GM11168 (cell line): ENCODE results near the gene TXNDC12.
"Not testable (repeated sequence)": the region's sequence is repeated elsewhere in the genome, so short reads cannot be mapped to it uniquely, and the experiment has no call there.

Experiments used
- in situ Hi-C: fragments of 300-500 bp; cut with MboI; formaldehyde crosslinking; loops from one replicate; pipeline ENCODE4 v1.12.0; 2022; ENCODE audit warnings: low sequenced_read_pairs; ENCODE audit not compliant: unreplicated experiment

TXNDC12 gene

DNA sequence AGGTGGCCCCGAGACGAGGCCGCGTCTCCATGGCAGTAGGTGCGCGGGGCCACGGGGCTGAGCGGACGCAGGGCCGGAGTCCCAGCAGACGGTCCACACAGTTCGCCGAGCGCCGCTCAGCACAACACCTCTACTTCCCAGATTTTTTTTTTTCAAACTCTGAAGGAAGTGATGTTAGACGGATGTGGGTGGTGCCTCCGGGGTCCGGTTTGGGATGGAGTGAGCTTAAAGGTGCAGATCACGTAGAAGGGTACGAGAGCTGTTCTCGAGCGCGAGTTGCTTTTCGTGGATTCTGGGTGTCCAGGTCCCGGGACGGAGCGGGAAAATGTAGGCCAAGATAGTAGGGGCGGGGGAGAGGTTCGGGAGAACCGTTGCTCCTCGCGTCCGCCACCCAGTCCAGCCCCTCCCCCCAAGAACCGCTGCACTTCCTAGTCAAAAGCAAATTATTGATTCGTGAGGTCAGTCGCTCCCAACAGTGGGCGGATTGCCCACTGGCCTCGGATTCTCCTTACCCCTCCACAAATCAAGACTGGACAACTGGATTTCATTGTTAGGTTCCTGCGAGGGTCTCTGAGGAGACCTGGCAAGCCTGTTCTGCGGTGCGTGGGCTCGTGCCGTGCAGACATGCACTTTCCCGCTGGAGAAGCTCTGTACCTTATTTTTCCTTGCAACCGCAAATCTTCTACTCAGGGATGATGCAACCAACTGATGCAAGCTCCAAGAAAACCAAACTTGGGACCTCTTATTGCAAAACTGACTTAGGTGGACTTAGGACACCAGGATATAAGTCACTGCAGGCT is at the start of gene TXNDC12:
Gene TXNDC12 (minus strand): TSS at position 126 of the 800 bp plus-strand sequence. CDS start 95 bp downstream, at position 31.
- in situ Hi-C loops: no loop called here

DNA sequence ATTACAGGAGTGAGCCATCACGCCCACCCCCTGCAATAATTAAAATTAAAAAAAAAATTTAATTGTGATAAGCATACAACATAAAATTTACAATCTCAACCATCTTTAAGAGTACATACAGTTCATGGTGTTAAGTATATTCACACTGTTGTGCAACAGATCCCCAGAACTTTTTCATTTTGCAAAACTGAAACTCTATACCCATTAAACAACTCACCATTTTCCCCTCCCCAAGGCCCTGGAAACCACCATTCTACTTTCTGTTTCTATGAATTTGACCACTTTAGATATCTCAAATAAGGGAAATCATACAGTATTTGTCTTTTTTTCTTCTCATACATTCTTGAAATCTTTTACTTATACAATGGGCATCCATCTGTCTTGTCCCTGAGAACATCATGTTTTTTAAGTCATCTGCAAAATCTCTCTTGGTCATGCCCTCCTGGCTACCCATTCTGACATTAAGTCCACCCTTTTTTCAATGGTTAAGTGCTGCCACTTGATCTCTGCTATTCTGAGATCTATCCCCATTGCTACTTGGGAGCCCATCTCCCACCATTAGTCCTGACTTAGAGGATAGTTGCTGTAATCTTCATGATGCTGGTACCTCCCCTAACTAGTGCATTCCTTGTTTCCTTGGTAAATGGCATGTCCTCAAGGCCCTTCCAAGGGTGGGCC is 47.5 kb upstream of the TXNDC12 start:
- in situ Hi-C loops: no loop called here

DNA sequence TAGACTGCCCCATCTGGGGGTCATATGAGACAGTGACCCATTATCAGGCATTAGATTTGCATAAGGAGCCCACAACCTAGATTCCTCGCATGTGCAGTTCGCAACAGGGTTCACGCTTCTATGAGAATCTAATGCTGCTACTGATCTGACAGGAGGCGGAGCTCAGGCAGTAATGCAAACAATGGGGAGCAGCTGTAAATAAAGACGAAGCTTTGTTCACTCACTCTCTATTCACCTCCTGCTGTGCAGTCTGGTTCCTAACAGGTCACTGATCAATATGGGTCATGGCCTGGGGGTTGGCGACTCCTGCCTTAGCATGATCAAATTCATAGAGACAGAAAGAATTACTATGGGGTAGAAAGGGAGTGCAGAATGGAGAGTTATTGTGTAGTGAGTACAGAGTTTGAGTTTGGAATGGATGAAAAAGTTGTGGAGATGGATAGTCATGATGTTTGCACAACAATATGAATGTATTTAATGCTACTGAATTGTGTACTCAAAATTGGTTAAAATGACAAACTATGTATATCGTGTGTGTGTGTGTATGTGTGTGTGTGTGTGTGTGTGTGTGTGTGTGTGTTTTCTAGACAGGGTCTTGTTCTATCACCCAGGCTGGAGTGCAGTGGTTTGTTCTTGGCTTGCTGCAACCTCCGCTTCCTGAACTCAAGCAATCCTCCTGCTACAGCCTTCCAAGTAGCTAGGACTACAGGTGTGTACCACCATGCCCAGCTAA is 43.3 kb upstream of the TXNDC12 start:
- in situ Hi-C loops: no loop called here

DNA sequence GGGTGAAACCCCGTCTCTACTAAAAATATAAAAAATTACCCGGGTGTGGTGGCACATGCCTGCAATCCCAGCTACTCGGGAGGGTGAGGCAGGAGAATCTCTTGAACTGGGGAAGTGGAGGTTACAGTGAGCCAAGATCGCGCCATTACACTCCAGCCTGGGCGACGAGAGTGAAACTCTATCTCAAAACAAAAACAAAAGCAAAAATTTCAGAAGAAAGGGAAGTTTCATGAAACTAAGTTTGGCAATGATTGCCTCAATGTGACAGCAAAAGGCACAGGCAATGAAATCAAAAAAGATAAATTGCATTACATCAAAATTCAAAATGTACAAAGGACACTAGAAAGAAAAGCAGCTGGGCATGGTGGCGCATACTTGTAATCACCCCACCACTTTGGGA is 41.2 kb upstream of the TXNDC12 start:
- in situ Hi-C loops: no loop called here

DNA sequence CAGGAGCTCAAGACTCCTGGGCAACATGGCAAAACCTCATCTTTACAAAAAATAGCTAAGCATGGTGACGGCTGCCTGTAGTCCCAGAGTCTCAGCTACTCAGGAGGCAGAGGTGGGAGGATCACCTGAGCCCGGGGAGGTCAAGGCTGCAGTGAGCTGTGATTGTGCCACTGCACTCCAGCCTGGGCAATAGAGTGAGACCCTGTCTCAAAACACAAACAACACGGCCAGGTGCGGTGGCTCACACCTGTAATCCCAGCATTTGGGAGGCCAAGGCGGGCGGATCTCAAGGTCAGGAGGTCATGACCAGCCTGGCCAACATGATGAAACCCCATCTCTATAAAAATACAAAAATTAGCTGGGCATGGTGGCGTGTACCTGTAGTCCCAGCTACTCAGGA is 39.3 kb upstream of the TXNDC12 start:
- in situ Hi-C loops: not testable (repeated sequence)

DNA sequence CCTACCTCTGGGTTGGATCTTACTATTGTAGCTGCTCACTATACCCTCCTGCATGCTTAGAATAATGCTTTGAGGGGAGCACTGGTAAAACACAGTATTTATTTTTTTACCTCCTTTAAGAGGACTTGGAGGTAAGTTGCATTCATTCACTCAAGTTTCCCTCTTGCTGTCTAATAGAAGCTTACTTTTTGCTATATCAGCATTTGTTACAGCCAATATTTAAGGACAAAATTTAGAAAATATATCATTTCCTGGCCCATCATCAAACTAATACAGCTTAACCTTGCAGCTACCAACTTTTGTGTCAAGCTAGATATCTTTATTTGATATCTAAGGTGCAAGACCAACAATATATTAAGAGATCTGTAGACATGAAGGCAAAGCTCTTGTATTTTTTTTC is 32.9 kb upstream of the TXNDC12 start:
- in situ Hi-C loops: not testable (repeated sequence)

DNA sequence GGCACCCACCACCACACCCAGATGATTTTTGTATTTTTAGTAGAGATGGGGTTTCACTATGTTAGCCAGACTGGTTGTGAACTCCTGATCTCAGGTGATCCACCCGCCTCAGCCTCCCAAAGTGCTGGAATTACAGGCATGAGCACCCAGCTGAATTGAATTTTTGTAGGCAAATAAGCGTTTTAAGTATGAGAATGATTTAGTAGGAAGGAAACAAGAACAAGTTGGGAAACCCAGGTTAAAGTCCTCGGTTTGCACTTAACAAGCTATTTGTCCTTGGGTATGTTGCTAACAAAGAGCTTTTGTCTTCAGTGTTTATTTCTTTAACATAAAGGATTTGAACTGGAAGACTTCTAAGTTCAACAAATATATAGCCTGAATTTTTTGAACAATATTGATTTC is 25.0 kb upstream of the TXNDC12 start:
- in situ Hi-C loops: no loop called here

DNA sequence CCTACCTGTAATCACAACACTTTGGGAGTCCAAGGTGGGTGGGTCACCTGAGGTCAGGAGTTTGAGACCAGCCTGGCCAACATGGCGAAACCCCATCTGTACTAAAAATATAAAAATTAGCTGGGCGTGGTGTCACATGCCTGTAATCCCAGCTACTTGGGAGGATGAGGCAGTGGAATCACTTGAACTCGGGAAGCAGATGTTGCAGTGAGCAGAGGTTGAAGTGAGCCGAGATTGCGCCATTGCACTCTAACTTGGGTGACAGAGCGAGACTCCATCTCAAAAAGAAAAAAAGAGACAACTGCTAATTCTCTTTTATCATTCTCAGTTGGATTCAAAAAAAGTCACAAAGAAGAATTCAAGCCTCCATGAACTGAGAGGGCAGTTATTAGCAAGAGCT is 22.3 kb upstream of the TXNDC12 start:
- in situ Hi-C loops: not testable (repeated sequence)

DNA sequence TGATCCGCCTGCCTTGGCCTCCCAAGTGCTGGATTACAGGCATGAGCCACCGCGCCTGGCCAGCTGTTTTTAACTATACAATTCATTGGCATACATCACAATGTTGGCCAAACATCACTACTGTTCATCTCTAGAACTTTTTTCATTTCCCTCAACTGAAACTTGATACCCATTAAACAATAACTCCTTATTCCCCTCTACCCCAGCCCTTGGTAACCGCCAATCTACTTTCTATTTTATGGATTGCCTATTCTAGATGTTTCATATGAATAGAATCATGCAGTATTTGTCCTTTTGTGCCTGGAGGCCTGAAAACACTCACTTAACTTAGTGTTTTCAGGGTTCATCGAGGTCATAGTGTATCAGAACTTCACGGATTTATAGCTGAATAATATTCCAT is 17.3 kb upstream of the TXNDC12 start:
- in situ Hi-C loops: no loop called here

DNA sequence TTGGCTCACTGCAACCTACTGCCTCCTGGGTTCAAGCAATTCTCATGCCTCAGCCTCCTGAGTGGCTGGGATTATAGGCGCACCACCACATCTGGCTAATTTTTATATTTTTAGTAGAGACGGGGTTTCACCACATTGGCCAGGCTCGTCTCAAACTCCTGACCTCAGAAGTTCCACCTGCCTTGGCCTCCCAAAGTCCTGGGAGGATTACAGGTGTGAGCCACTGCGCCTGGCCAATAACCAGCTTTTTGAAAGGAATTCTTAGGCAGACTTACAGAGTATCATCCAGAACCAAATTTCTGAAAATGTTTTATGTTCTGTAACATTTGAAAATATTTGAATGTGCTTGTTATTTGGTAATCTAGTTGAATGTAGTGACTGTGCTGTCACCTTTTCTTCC is 15.7 kb upstream of the TXNDC12 start:
- in situ Hi-C loops: no loop called here

DNA sequence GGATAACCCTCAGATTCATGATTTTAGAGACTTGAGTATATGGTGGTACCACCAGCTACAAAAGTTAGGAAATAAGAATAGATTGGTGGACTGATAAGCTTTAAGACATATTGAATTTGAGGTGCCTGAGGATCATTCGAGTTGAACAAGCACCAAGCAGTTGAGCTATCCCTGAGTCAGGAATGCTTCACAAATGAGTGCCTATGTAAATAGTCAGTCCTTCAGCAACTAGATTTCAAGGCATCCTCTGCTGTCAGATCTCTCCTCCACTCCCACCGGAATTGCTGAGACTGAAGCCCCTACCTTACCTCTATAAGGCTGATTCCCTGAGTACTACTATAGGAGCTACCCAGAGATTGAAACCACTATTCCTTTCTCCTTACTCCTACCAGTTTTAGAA is 8.2 kb upstream of the TXNDC12 start:
- in situ Hi-C loops: no loop called here

DNA sequence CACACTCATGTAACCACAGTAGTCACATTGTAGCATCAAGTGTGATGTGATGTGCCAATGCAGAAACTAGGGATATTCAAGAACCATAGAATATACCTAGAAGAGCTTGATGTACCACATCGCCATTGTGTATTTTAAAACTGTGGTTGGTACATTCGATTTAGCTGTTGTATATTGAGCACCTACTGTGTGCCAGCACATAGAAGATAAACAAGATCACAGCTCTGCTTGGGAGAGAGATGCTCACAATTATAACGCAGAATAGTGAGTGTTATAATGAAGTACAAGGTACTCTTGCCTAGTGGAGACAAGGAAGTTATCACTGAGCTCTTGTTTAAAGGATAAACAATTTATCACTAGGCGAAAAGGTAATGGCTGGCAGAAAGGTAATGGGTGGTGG is 5.8 kb upstream of the TXNDC12 start:
- in situ Hi-C loops: no loop called here

DNA sequence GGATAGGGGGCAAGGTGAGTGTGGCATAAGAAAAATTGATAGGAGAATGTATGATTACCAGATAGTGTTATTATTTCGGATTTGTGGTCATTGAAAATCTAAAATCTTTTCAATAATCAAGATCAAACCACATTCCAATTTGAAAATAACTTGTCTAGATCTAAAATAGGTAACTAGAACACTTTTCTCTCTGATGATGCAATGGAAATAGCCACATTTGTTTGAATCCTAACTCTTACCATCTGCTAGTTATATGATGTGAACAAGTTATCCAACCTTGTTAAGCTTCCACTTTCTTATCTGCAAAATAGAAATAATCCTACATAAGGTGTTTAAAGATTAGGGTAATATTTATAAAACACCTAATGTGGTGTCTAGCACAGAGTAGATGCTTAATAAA is 4.9 kb upstream of the TXNDC12 start:
- in situ Hi-C loops: no loop called here

DNA sequence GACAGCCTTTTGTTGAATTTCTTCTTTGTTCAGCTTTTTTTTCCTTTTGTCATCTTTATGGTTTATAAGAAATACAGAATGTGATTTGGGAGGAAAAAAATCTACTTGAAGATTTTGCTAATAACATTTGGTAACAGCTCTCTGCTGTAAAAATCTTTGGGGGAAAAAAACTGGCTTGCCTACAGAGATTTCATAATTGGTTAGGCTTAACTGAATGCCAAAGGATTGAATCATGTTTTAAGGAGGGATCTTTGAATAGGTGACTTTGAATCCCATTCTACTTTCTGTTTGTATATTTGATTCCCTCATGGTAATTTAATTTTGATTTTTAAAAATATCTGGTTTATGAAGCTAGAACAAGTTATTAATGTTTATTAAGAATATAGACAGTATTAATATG is 4.3 kb upstream of the TXNDC12 start:
- in situ Hi-C loops: no loop called here

DNA sequence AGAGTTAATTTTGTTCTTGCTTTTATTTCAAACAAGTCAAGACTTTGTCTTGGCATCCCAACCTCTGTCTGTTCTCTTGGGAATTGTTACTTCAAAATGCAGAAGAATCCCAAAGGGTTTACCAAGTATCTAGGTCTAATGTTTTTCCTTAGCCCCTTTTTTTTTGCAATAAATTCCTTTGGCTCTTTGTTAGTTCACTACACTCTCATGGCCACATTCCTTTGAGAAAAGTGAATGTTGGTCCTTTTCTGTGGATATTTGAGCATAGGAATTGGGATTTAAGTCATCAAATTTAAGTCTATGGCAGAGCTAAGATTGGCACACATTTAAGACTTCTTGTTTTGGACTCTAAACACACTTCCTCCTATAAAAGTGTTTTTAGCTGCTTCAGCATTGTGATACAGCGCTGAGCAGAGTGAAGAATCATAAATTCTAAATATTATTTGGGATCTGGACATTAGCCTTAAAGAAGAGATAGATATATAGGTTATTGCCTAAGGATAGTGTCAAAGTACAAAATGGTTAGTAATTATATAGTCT is 3.0 kb upstream of the TXNDC12 start:
- in situ Hi-C loops: no loop called here

DNA sequence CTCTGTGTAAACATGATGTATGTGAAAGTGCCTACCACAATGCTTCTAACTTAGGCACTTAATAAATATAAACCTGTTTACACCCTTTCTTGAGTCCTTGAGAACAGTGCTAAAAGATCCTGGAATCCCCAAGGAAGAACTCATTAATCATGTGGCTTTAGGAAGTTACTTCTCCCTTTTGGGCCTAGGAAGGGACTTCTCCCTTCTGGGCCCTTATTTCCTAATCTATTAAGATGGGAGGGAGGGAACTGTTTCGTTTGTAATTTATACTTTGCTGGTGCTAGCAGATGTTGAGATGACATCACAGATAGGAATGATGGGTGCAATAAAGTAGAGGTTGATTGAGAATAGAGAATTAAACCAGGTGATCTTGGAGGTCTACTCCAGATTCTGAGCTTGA is 2.3 kb upstream of the TXNDC12 start:
- in situ Hi-C loops: no loop called here

DNA sequence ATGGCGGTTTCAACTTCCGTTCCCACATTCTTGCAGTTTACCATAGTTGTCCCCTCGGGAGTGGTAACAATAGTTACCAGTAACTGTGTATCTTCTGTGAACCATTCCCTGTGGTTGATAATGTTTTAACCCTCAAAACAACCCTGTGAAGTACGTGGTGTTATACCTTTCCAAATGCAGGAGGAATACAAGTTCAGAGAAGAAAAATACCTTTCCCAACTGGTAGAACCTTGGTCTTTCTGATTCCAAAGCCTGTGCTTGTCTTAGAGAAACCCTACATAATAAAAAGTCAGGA is 1.9 kb upstream of the TXNDC12 start:
- in situ Hi-C loops: no loop called here

DNA sequence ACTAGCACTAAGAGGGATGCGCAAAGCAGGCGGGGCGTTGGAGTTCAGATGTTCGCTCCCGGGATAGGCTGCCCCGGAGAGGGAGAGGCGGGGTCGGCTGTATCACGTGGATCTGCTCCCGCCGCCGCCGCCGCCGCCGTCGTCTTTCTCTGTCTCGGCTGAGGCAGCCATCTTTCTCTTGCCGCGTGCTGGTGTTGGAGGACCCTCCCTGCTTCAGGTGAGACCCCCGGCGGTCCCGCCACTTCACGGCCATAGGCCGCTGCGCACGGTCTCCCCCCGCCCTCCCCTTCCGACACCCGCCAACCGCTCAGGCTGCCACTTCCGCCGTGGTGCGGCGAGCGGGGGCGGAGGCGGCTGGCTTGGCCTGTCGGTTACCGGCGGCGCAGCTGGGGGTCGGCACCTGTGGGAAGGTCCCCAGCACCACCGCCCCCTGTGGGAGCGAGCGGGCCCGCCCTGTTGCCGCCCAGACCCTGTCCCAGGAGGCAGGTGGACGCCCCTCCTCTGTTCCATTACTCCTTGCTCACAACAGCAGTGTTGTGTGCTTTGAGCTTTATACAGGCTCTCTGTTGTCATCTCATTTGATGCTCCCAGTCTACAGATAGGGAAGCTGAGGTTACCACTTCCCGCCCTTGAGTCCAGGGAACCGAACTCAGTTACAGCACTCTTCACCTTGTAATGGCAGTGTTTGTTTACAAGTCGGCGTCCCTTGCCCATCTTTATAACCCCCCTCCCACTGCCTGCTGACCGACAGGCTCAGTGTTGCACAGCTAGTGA is 1.4 kb upstream of the TXNDC12 start, which contains the start of gene BTF3L4:
Gene BTF3L4 (plus strand): TSS at position 133 of the 774 bp plus-strand sequence. CDS start 3,553 bp downstream, outside the sequence.
- in situ Hi-C loops: no loop called here

DNA sequence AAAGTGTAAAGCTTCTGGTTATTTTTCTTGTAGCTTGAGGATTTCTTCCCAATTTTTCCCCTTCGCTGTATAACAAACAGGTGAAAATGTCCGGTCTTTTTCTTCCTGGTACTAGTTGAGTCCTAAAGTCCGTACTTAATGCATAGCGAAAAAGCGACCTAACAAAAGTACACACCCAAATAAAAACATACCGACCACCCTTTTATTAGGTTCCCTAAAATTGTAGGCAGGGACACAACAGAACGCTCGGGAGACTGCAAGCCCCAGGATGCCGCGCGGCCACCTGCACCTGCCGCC is 823 bp upstream of the TXNDC12 start:
- in situ Hi-C loops: no loop called here

DNA sequence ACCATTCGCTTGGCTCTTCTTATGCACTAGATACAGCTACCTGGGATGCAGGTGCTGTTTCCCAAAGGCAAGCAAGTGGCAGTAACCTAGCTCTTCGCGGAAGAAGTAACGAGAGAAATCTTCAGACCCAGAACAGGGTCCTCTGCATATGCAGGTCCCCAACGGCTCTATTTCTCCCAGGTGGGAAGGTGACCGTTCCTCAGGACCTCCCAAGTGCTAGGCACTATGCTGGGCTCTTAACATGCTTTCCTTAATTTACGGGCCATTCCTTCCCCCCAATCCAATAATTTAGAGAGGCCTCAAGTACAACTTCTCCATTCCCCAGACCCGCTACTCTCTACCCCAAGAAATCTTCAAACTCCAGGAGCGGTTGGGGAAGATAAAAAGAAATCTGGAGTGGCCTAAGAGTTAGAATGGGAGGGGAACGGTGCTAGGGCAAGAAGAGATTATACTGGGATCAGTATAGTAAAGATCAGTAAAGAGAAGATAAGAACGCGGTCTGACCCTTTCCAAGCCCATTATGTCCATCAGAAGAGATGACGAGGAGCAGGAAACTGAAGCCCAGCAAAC is 410 bp downstream of the TXNDC12 start:
- in situ Hi-C loops: no loop called here
